H1 (cell line): Measurements from ENCODE around the gene NT5E. TPM values are rescaled to one million over a fixed set of nuclear protein-coding genes. Genes with fewer than 3 reads are reported as not detected.

Source experiments
- CTCF ChIA-PET: fragments of 300-600 bp; sonication (Branson Sonifier 250); formaldehyde crosslinking; loops from one replicate; lab custom pipeline; 2021; ENCODE audit not compliant: partially characterized antibody; lab: Charles Lee
- POLR2A ChIA-PET: fragments of 300-600 bp; sonication (Branson Sonifier 250); formaldehyde crosslinking; loops from one replicate; lab custom pipeline; 2021; ENCODE audit warnings: inconsistent platforms; ENCODE audit not compliant: partially characterized antibody; lab: Charles Lee
- DNase-seq, 2 experiments: peaks; one replicate each; pipeline versions ENCODE4 v3.0.0 to v3.0.0-alpha.2; 2010 to 2022; ENCODE audit warnings: low spot score in 2 of 2, low read depth in 1 of 2, mixed read lengths in 1 of 2
- FAIRE-seq: peaks from 2 replicates; lab custom pipeline; 2011; peaks lifted over from hg19 to GRCh38; lab: Jason Lieb, UNC
- H2AFZ ChIP-seq: 2 replicates; pipeline ENCODE4 v1.8.1; 2012; ENCODE audit warnings: low read length, inconsistent platforms
- H2AK5ac ChIP-seq: 2 replicates; pipeline ENCODE4 v1.6.1; 2013; ENCODE audit warnings: low read depth, low read length
- H2BK120ac ChIP-seq: replicated peaks from 2 replicates; pipeline ENCODE3; 2013; ENCODE audit warnings: low read depth, low read length, inconsistent platforms
- H2BK12ac ChIP-seq: 2 replicates; pipeline ENCODE4 v1.6.1; 2013; ENCODE audit warnings: low read depth, low read length
- H2BK15ac ChIP-seq: 2 replicates; pipeline ENCODE4 v1.6.1; 2013; ENCODE audit warnings: low read length
- H2BK20ac ChIP-seq: 2 replicates; pipeline ENCODE4 v1.6.1; 2013; ENCODE audit warnings: low read length
- H2BK5ac ChIP-seq: 2 replicates; pipeline ENCODE4 v1.6.1; 2013; ENCODE audit warnings: low read depth, low read length
- H3K14ac ChIP-seq: 2 replicates; pipeline ENCODE4 v1.6.1; 2013; ENCODE audit warnings: inconsistent platforms; ENCODE audit not compliant: insufficient read length
- H3K18ac ChIP-seq: 2 replicates; pipeline ENCODE4 v1.6.1; 2013; ENCODE audit warnings: low read length; ENCODE audit errors: extremely low read depth
- H3K23ac ChIP-seq: 2 replicates; pipeline ENCODE4 v1.6.1; 2013; ENCODE audit warnings: inconsistent platforms; ENCODE audit not compliant: insufficient read length
- H3K23me2 ChIP-seq: 2 replicates; pipeline ENCODE4 v1.6.1; 2013; ENCODE audit warnings: low read depth, low read length
- H3K27ac ChIP-seq: 2 replicates; pipeline ENCODE4 v1.6.1; 2011; ENCODE audit warnings: low read depth, low read length, inconsistent platforms
- H3K27me3 ChIP-seq, 4 experiments: replicated peaks in 1 of 4; 1 replicate in 1 of 4; 2 replicates in 3 of 4; pipeline versions ENCODE4 v1.6.1 to v1.8.1; 2011 to 2013; ENCODE audit warnings: low read length in 3 of 4, mild to moderate bottlenecking in 3 of 4, inconsistent platforms in 2 of 4, mixed read lengths in 2 of 4, moderate library complexity in 1 of 4; ENCODE audit not compliant: control insufficient read depth in 3 of 4, insufficient read depth in 3 of 4; ENCODE audit errors: extremely low read depth in 1 of 4
- H3K36me3 ChIP-seq, 4 experiments: 2 replicates each; pipeline versions ENCODE4 v1.6.1 to v1.8.1; 2011 to 2013; ENCODE audit warnings: mild to moderate bottlenecking in 4 of 4, low read length in 3 of 4, moderate library complexity in 2 of 4, control low read depth in 1 of 4, inconsistent platforms in 1 of 4; ENCODE audit not compliant: insufficient read depth in 4 of 4, control insufficient read depth in 2 of 4
- H3K4ac ChIP-seq: replicated peaks from 2 replicates; pipeline ENCODE3; 2013; ENCODE audit warnings: low read length, low read depth, mixed read lengths, inconsistent platforms; ENCODE audit not compliant: insufficient read length
- H3K4me1 ChIP-seq, 4 experiments: replicated peaks in 1 of 4; 1 replicate in 1 of 4; 2 replicates in 3 of 4; pipeline versions ENCODE4 v1.6.1 to v1.8.1; 2011 to 2013; ENCODE audit warnings: low read length in 3 of 4, inconsistent platforms in 2 of 4, mixed read lengths in 1 of 4; ENCODE audit not compliant: insufficient read depth in 4 of 4, control insufficient read depth in 3 of 4
- H3K4me2 ChIP-seq, 2 experiments: 2 replicates each; pipeline versions ENCODE4 v1.6.1 to v1.8.1; 2011 to 2013; ENCODE audit warnings: low read depth in 2 of 2, low read length in 2 of 2, control low read depth in 1 of 2, inconsistent platforms in 1 of 2, mild to moderate bottlenecking in 1 of 2; ENCODE audit not compliant: insufficient read depth in 1 of 2
- H3K4me3 ChIP-seq, 4 experiments: fragments of 200-600, 300-600 bp in 1 of 4; sonication (generic), shearing (Covaris generic), sonication (Bioruptor Twin) in 1 of 4; 2 replicates each; pipeline versions ENCODE4 v1.5.1 to v1.8.1; 2011 to 2016; ENCODE audit warnings: low read length in 4 of 4, low read depth in 3 of 4, control low read depth in 2 of 4, inconsistent platforms in 2 of 4, mild to moderate bottlenecking in 2 of 4, mixed read lengths in 1 of 4, moderate library complexity in 1 of 4; ENCODE audit not compliant: insufficient read depth in 2 of 4; ENCODE audit errors: extremely low read depth in 1 of 4
- H3K56ac ChIP-seq: replicated peaks from 2 replicates; pipeline ENCODE3; 2013; ENCODE audit warnings: low read depth, mild to moderate bottlenecking, mixed read lengths, low read length, inconsistent platforms; ENCODE audit not compliant: insufficient read length
- H3K79me1 ChIP-seq: 2 replicates; pipeline ENCODE4 v1.6.1; 2013; ENCODE audit warnings: low read depth, low read length, control low read depth
- H3K79me2 ChIP-seq, 2 experiments: 2 replicates each; pipeline versions ENCODE4 v1.6.1 to v1.8.1; 2012 to 2013; ENCODE audit warnings: low read length in 2 of 2, mild to moderate bottlenecking in 2 of 2, inconsistent platforms in 1 of 2; ENCODE audit not compliant: insufficient read depth in 2 of 2, control insufficient read depth in 1 of 2
- H3K9ac ChIP-seq, 4 experiments: replicated peaks in 1 of 4; 1 replicate in 1 of 4; 2 replicates in 3 of 4; pipeline versions ENCODE4 v1.6.1 to v1.8.1; 2011 to 2013; ENCODE audit warnings: low read depth in 3 of 4, low read length in 3 of 4, control low read depth in 2 of 4, mild to moderate bottlenecking in 2 of 4, moderate library complexity in 2 of 4, inconsistent platforms in 1 of 4; ENCODE audit errors: extremely low read depth in 1 of 4
- H3K9me3 ChIP-seq, 2 experiments: 2 replicates each; pipeline versions ENCODE4 v1.6.1 to v1.8.1; 2012 to 2013; ENCODE audit warnings: mild to moderate bottlenecking in 2 of 2, moderate library complexity in 2 of 2, control low read depth in 1 of 2, inconsistent platforms in 1 of 2, low read depth in 1 of 2, low read length in 1 of 2, mixed read lengths in 1 of 2; ENCODE audit not compliant: insufficient read depth in 2 of 2
- H4K20me1 ChIP-seq, 2 experiments: replicated peaks in 1 of 2; 2 replicates each; pipeline versions ENCODE3 to v1.8.1; 2011 to 2013; ENCODE audit warnings: inconsistent platforms in 2 of 2, low read length in 2 of 2, mild to moderate bottlenecking in 1 of 2; ENCODE audit not compliant: insufficient read depth in 2 of 2, control insufficient read depth in 1 of 2
- H4K5ac ChIP-seq: 2 replicates; pipeline ENCODE4 v1.6.1; 2013; ENCODE audit warnings: low read length, low read depth, mixed read lengths, inconsistent platforms; ENCODE audit not compliant: insufficient read length
- H4K8ac ChIP-seq: 2 replicates; pipeline ENCODE4 v1.8.0; 2013; ENCODE audit warnings: mild to moderate bottlenecking, moderate library complexity, low read length, inconsistent platforms; ENCODE audit not compliant: insufficient read depth; ENCODE audit errors: extremely low read depth
- H4K91ac ChIP-seq: replicated peaks from 2 replicates; pipeline ENCODE3; 2013; ENCODE audit warnings: low read length, mixed read lengths, inconsistent platforms; ENCODE audit not compliant: insufficient read length
- ASH2L ChIP-seq: fragments of 200-600, 300-600 bp; sonication (generic); IDR thresholded peaks from one replicate; pipeline ENCODE4 v1.7.1; 2017; ENCODE audit warnings: low read length
- CEBPB ChIP-seq: IDR thresholded peaks from 2 replicates; pipeline ENCODE4 v1.6.1; 2012; ENCODE audit warnings: low read depth, low read length
- EGR1 ChIP-seq: IDR thresholded peaks from 2 replicates; pipeline ENCODE4 v1.6.1; 2011; ENCODE audit warnings: low read depth, low read length, borderline replicate concordance
- GABPA ChIP-seq: IDR thresholded peaks from 2 replicates; pipeline ENCODE4 v1.6.1; 2011; ENCODE audit warnings: mild to moderate bottlenecking, low read length, moderate library complexity, borderline replicate concordance; ENCODE audit not compliant: insufficient read depth
- HDAC6 ChIP-seq: IDR thresholded peaks from one replicate; pipeline ENCODE4 v1.7.1; 2012; ENCODE audit warnings: low read depth, mild to moderate bottlenecking, inconsistent platforms, low read length, moderate library complexity
- MAX ChIP-seq: IDR thresholded peaks from 2 replicates; pipeline ENCODE4 v1.6.1; 2012; ENCODE audit warnings: inconsistent platforms
- PHF8 ChIP-seq: fragments of 200-600 bp; sonication (generic); conservative IDR thresholded peaks from 2 replicates; pipeline ENCODE4 v1.7.1; 2012; ENCODE audit warnings: low read depth, mild to moderate bottlenecking, inconsistent platforms, low read length, moderate library complexity
- POLR2A ChIP-seq, 2 experiments: IDR thresholded peaks; 1 replicate in 1 of 2; 2 replicates in 1 of 2; pipeline ENCODE4 v1.6.1; 2011; ENCODE audit warnings: low read depth in 2 of 2, low read length in 2 of 2, mild to moderate bottlenecking in 2 of 2; ENCODE audit errors: control extremely low read depth in 1 of 2
- POLR2AphosphoS5 ChIP-seq: IDR thresholded peaks from 2 replicates; pipeline ENCODE4 v1.6.1; 2011; ENCODE audit warnings: low read depth, low read length
- RFX5 ChIP-seq: IDR thresholded peaks from 2 replicates; pipeline ENCODE4 v1.6.1; 2011; ENCODE audit warnings: low read depth, low read length, improper control_type of control experiment, borderline replicate concordance
- RXRA ChIP-seq: IDR thresholded peaks from 2 replicates; pipeline ENCODE4 v1.6.1; 2011; ENCODE audit warnings: low read depth, mild to moderate bottlenecking, low read length, moderate library complexity; ENCODE audit not compliant: insufficient read depth
- SP1 ChIP-seq: IDR thresholded peaks from 2 replicates; pipeline ENCODE4 v1.6.1; 2011; ENCODE audit warnings: low read depth, low read length
- SP2 ChIP-seq: IDR thresholded peaks from 2 replicates; pipeline ENCODE4 v1.6.1; 2012; ENCODE audit warnings: mild to moderate bottlenecking, low read length, inconsistent platforms
- TAF7 ChIP-seq: optimal IDR thresholded peaks from 2 replicates; pipeline ENCODE3; 2011; ENCODE audit warnings: low read depth, mild to moderate bottlenecking, inconsistent platforms, low read length, moderate library complexity, borderline replicate concordance
- WGBS, 2 experiments: shearing (Covaris generic) in 1 of 2; methylation state at CpG; one replicate each; pipeline versions ENCODE4 v1.1.6 to v1.1.7; 2013 to 2015; ENCODE audit warnings: low lambda C conversion rate in 2 of 2, mixed read lengths in 2 of 2, inconsistent platforms in 1 of 2, low coverage in 1 of 2, missing lambda C conversion rate in 1 of 2; ENCODE audit not compliant: insufficient replicate concordance in 2 of 2, insufficient coverage in 1 of 2, insufficient read length in 1 of 2; ENCODE audit errors: extremely low coverage in 1 of 2, missing lambda C conversion rate in 1 of 2; 5-methylcytosine and 5-hydroxymethylcytosine counted together
- polyA plus RNA-seq, 7 experiments: library from polyadenylated mRNA; depleted of rRNA in 3 of 7; stranded (reverse) in 5 of 7; unstranded in 2 of 7; fragments of >200 nt in 5 of 7; fragments of 200-250 nt in 2 of 7; gene quantifications; 1 replicate in 5 of 7; 2 replicates in 1 of 7; 4 replicates in 1 of 7; pipeline versions ENCODE4 v1.2.1 to v1.2.3, GENCODE V29; 2011 to 2013; ENCODE audit warnings: missing spikeins in 2 of 7, mixed read lengths in 2 of 7
- total RNA-seq: library from RNA; stranded (reverse); fragmentation: NEBNext Ultra II Directional; extraction: Animal tissue kit (Norgen Biotek cat#: 25700); gene quantifications from 2 replicates; pipeline ENCODE4 v1.2.1, GENCODE V29; 2021

Gene NT5E
- total and polyA plus RNA-seq, 2 of the 8 experiments (the other 6 are each of a cell fraction or from before 2014, with no cell fraction given) = 0.74 to 1.5 TPM

- H3K4me1 ChIP-seq = no peaks in the 10 kb centered on the region
- no peak overlapping the region for H3K18ac ChIP-seq
- no peak overlapping the region for H3K27ac ChIP-seq
- ChIA-PET CTCF (no interaction called here), POLR2A (no interaction called here)
- no peak overlapping the region for H2AK5ac ChIP-seq
- H2BK120ac ChIP-seq = no peak overlapping the region
- H3K4me3 ChIP-seq = no peak overlapping the region
- H3K14ac ChIP-seq = no peak overlapping the region
- H4K8ac ChIP-seq = no peak overlapping the region
- H2BK15ac ChIP-seq = no peak overlapping the region
- no peak overlapping the region for H2BK5ac ChIP-seq
- no peaks in the 10 kb centered on the region for H3K79me1 ChIP-seq
- no peak overlapping the region for H3K9ac ChIP-seq
- no peaks in the 10 kb centered on the region for H3K36me3 ChIP-seq
- no peaks in the 10 kb centered on the region for H3K79me2 ChIP-seq
- WGBS, 2 experiments = 38% methylated on average over 1 of the region's 1 CpG; no CpG with 5 or more reads in 1 of the 2 experiments
- TF ChIP-seq PHF8 = no peak
- no peak for TF ChIP-seq MAX
- TF ChIP-seq RFX5 = no peak
- TF ChIP-seq HDAC6 = no peak
- no peak for TF ChIP-seq EGR1
- TF ChIP-seq POLR2A (IDR thresholded peaks at IDR 0.05; ENCODE audit: control extremely low read depth in 1 of 2, low read depth in 2 of 2, low read length in 2 of 2) = no peak
- no peak for TF ChIP-seq POLR2AphosphoS5
- no peak for TF ChIP-seq SP2
- TF ChIP-seq ASH2L = no peak
- TF ChIP-seq RXRA = no peak
- no peak for TF ChIP-seq TAF7
- TF ChIP-seq GABPA = no peak
- TF ChIP-seq SP1 = no peak
- TF ChIP-seq CEBPB = no peak
- no peaks in the 10 kb centered on the region for H4K20me1 ChIP-seq
- H3K27me3 ChIP-seq = no peaks in the 10 kb centered on the region
- H3K23ac ChIP-seq = no peak overlapping the region
- H3K4me2 ChIP-seq = no peak overlapping the region
- no peak overlapping the region for H3K56ac ChIP-seq
- no peak overlapping the region for H3K4ac ChIP-seq
- H4K5ac ChIP-seq = no peak overlapping the region
- no peak overlapping the region for H2AFZ ChIP-seq
- DNase-seq (no peak), FAIRE-seq (no peak)
- H3K9me3 ChIP-seq = peaks cover 0 to 3% of the 10 kb centered on the region in 2 experiments; a peak in 2 of 4 replicates
- H4K91ac ChIP-seq = no peak overlapping the region
- H2BK12ac ChIP-seq = no peak overlapping the region
- no peaks in the 10 kb centered on the region for H3K23me2 ChIP-seq
- no peak overlapping the region for H2BK20ac ChIP-seq
These were observed 21.4 kb upstream of the NT5E start for GRCh38 chr6:85428486-85428885.
